H9 (cell line): Measurements from ENCODE around the gene SSBP3. TPM values are rescaled to one million over a fixed set of nuclear protein-coding genes. Genes with fewer than 3 reads are reported as not detected.

ENCODE experiments used
- DNase-seq: peaks from one replicate; pipeline ENCODE4 v3.0.0-alpha.2; 2017
- H2AFZ ChIP-seq: one replicate; pipeline ENCODE4 v1.6.1; 2013; ENCODE audit warnings: mild to moderate bottlenecking, low read length, control low read depth, moderate library complexity
- H2AK5ac ChIP-seq: 2 replicates; pipeline ENCODE4 v1.6.1; 2013; ENCODE audit warnings: low read length, control low read depth, mixed read lengths; ENCODE audit not compliant: insufficient read length
- H2BK120ac ChIP-seq: one replicate; pipeline ENCODE4 v1.6.1; 2013; ENCODE audit warnings: low read depth, mild to moderate bottlenecking, low read length, control low read depth, inconsistent platforms; ENCODE audit not compliant: poor library complexity, severe bottlenecking
- H2BK12ac ChIP-seq: 2 replicates; pipeline ENCODE4 v1.6.1; 2013; ENCODE audit warnings: low read length, control low read depth, mixed read lengths, low read depth; ENCODE audit not compliant: insufficient read length
- H2BK15ac ChIP-seq: 2 replicates; pipeline ENCODE4 v1.6.1; 2013; ENCODE audit warnings: low read depth, low read length, control low read depth
- H2BK20ac ChIP-seq: one replicate; pipeline ENCODE4 v1.6.1; 2013; ENCODE audit warnings: low read depth, mild to moderate bottlenecking, low read length, control low read depth, inconsistent platforms; ENCODE audit not compliant: poor library complexity, severe bottlenecking
- H2BK5ac ChIP-seq: 2 replicates; pipeline ENCODE4 v1.6.1; 2013; ENCODE audit warnings: low read length, control low read depth, mixed read lengths; ENCODE audit not compliant: insufficient read length
- H3K14ac ChIP-seq: 2 replicates; pipeline ENCODE4 v1.6.1; 2013; ENCODE audit warnings: low read length, control low read depth; ENCODE audit not compliant: insufficient read depth
- H3K18ac ChIP-seq: 2 replicates; pipeline ENCODE4 v1.6.1; 2013; ENCODE audit warnings: low read depth, mild to moderate bottlenecking, mixed read lengths, low read length, control low read depth; ENCODE audit not compliant: insufficient read length
- H3K23ac ChIP-seq: 2 replicates; pipeline ENCODE4 v1.6.1; 2013; ENCODE audit warnings: low read length, control low read depth, mixed read lengths, low read depth; ENCODE audit not compliant: insufficient read length
- H3K23me2 ChIP-seq: 2 replicates; pipeline ENCODE4 v1.6.1; 2013; ENCODE audit warnings: low read depth, mild to moderate bottlenecking, mixed read lengths, low read length, control low read depth; ENCODE audit not compliant: insufficient read length, poor library complexity, severe bottlenecking
- H3K27ac ChIP-seq: 2 replicates; pipeline ENCODE4 v1.5.1; 2013; ENCODE audit warnings: low read length, control low read depth, mixed read lengths, low read depth; ENCODE audit not compliant: insufficient read length
- H3K27me3 ChIP-seq: 2 replicates; pipeline ENCODE4 v1.6.1; 2013; ENCODE audit warnings: low read length, control low read depth, inconsistent platforms; ENCODE audit not compliant: insufficient read depth
- H3K4ac ChIP-seq: 2 replicates; pipeline ENCODE4 v1.6.1; 2013; ENCODE audit warnings: low read depth, mild to moderate bottlenecking, control low read depth, inconsistent platforms, low read length, moderate library complexity
- H3K4me1 ChIP-seq: 2 replicates; pipeline ENCODE4 v1.6.1; 2013; ENCODE audit warnings: low read length, control low read depth, inconsistent platforms; ENCODE audit not compliant: insufficient read depth
- H3K4me2 ChIP-seq: 2 replicates; pipeline ENCODE4 v1.6.1; 2013; ENCODE audit warnings: low read length, control low read depth, mixed read lengths; ENCODE audit not compliant: insufficient read length, insufficient read depth
- H3K56ac ChIP-seq: 2 replicates; pipeline ENCODE4 v1.6.1; 2013; ENCODE audit warnings: low read depth, mild to moderate bottlenecking, mixed read lengths, low read length, control low read depth; ENCODE audit not compliant: insufficient read length
- H3K79me1 ChIP-seq: 2 replicates; pipeline ENCODE4 v1.6.1; 2013; ENCODE audit warnings: low read depth, mild to moderate bottlenecking, moderate library complexity, low read length, control low read depth, inconsistent platforms; ENCODE audit not compliant: insufficient read depth, poor library complexity, severe bottlenecking
- H3K79me2 ChIP-seq: 2 replicates; pipeline ENCODE4 v1.6.1; 2013; ENCODE audit warnings: low read length, control low read depth, inconsistent platforms; ENCODE audit not compliant: insufficient read depth
- H3K9ac ChIP-seq: 2 replicates; pipeline ENCODE4 v1.6.1; 2013; ENCODE audit warnings: low read length, control low read depth, mixed read lengths; ENCODE audit not compliant: insufficient read length; ENCODE audit errors: extremely low read depth
- H3K9me3 ChIP-seq: one replicate; pipeline ENCODE4 v1.6.1; 2013; ENCODE audit warnings: low read depth, low read length, inconsistent platforms; ENCODE audit not compliant: control insufficient read depth
- H3T11ph ChIP-seq: one replicate; pipeline ENCODE4 v1.6.1; 2013; ENCODE audit warnings: mild to moderate bottlenecking, low read length, control low read depth, inconsistent platforms
- H4K20me1 ChIP-seq: one replicate; pipeline ENCODE4 v1.6.1; 2013; ENCODE audit not compliant: control insufficient read depth, insufficient read length, insufficient read depth
- H4K5ac ChIP-seq: 2 replicates; pipeline ENCODE4 v1.6.1; 2013; ENCODE audit warnings: low read depth, mild to moderate bottlenecking, mixed read lengths, low read length, control low read depth; ENCODE audit not compliant: insufficient read length
- H4K8ac ChIP-seq: replicated peaks from 2 replicates; pipeline ENCODE4 v1.6.1; 2013; ENCODE audit warnings: low read length, control low read depth, mixed read lengths, low read depth; ENCODE audit not compliant: insufficient read length
- H4K91ac ChIP-seq: 2 replicates; pipeline ENCODE4 v1.6.1; 2013; ENCODE audit warnings: low read depth, mild to moderate bottlenecking, moderate library complexity, mixed read lengths, low read length, control low read depth; ENCODE audit not compliant: insufficient read length
- H3K27ac Mint-ChIP-seq, 3 experiments: 2 replicates in 2 of 3; 3 replicates in 1 of 3; pipeline ENCODE4 v1.8.0; 2020 to 2021; ENCODE audit warnings: mixed read lengths in 3 of 3, mild to moderate bottlenecking in 1 of 3, moderate library complexity in 1 of 3
- H3K27me3 Mint-ChIP-seq: 2 replicates; pipeline ENCODE4 v1.8.0; 2021; ENCODE audit warnings: low read depth, mild to moderate bottlenecking, moderate library complexity, mixed read lengths
- H3K36me3 Mint-ChIP-seq, 3 experiments: 2 replicates in 2 of 3; 3 replicates in 1 of 3; pipeline ENCODE4 v1.8.0; 2020 to 2021; ENCODE audit warnings: low read depth in 3 of 3, mixed read lengths in 3 of 3; ENCODE audit not compliant: insufficient read depth in 1 of 3
- H3K4me1 Mint-ChIP-seq, 2 experiments: 2 replicates each; pipeline ENCODE4 v1.8.0; 2020; ENCODE audit warnings: mixed read lengths in 2 of 2
- H3K4me3 Mint-ChIP-seq, 2 experiments: 2 replicates in 1 of 2; 3 replicates in 1 of 2; pipeline ENCODE4 v1.8.0; 2020 to 2021; ENCODE audit warnings: mild to moderate bottlenecking in 2 of 2, mixed read lengths in 2 of 2, moderate library complexity in 1 of 2
- H3K9me3 Mint-ChIP-seq, 2 experiments: 2 replicates in 1 of 2; 3 replicates in 1 of 2; pipeline ENCODE4 v1.8.0; 2020; ENCODE audit warnings: mild to moderate bottlenecking in 2 of 2, mixed read lengths in 2 of 2, moderate library complexity in 1 of 2
- WGBS: extraction: QIAGEN DNeasy Blood & Tissue Kit; methylation state at CpG from one replicate; pipeline ENCODE4 v1.1.7; 2013; ENCODE audit warnings: missing lambda C conversion rate, low lambda C conversion rate, mixed read lengths; ENCODE audit not compliant: insufficient read length; ENCODE audit errors: extremely low coverage; 5-methylcytosine and 5-hydroxymethylcytosine counted together
- total RNA-seq: library from RNA; stranded (reverse); gene quantifications from 2 replicates; pipeline ENCODE4 v1.2.1, GENCODE V29; 2021
- TF ChIP-seq, protein P1 (sequence below): fragments of 200-600 bp; sonication (generic); conservative IDR thresholded peaks from 3 replicates; pipeline ENCODE4 v1.8.0; 2021; ENCODE audit warnings: antibody characterized with exemption, mild to moderate bottlenecking

SSBP3 gene
- total RNA-seq, 1 experiment from 2014 or later, result 126 TPM

DNA sequence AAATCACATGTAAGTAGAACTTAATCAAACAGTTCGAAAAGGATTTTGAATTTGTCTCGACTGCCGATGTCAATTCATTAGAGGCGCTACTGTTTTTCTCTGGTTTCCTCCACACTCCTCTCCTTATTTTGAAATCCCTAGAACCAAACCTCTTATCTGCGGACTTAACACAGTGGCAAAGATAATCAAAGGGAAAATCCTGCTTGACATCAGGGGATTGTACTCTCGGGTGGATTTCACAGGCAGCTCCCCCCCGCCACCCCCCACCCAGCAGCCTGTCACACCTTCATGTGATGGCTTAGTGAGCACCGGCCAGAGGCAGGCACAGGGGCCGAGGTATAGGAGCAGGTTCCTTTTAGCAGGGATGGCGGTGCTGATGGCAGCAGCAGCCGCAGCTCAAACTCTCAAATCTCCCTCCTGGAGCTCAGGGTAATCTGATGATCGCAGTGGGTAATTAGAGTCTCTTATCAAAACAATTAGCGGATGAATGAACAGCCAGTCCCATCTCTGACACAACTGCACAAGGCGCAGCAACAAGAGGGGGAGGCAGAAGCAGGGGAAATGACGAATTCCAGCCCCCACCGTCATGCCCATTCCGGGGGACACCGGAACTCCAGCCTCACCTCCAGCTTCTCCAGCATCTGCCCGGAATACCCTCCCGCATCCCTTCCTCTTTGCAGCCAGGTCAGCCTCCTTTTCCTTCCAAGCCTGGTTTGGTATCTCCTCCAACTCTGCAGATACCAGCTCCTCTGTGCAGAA is 80.3 kb downstream of the SSBP3 start:
- Histone ChIP-seq H3K27me3 (no peaks in the 10 kb centered on the region), H4K20me1 (no peaks in the 10 kb centered on the region)
- no peak overlapping the region; a peak in 1 of 5 replicates for H3K4me3 Mint-ChIP-seq

More for the DNA sequence above, 80.3 kb downstream of the SSBP3 start:
- peaks cover 13% of the 10 kb centered on the region for H3K79me1 ChIP-seq
- H3K4me1 ChIP-seq, result peaks cover 26% of the 10 kb centered on the region
- no peak overlapping the region for H3K56ac ChIP-seq
- H2BK120ac ChIP-seq, result no peak overlapping the region
- no peak overlapping the region for H2AK5ac ChIP-seq
- H3T11ph ChIP-seq, result no peak overlapping the region
- H3K14ac ChIP-seq, result no peak overlapping the region
- peaks cover 13% of the 10 kb centered on the region; the same call in 1 of the 2 replicates for H3K79me2 ChIP-seq
- no peak overlapping the region for H2AFZ ChIP-seq
- no peak overlapping the region for H4K8ac ChIP-seq
- no CpG with 5 or more reads among the region's 20 CpGs for WGBS
- H2BK15ac ChIP-seq, result no peak overlapping the region
- no peak overlapping the region for H2BK20ac ChIP-seq
- H2BK5ac ChIP-seq, result no peak overlapping the region
- DNase-seq, result no peak
- H3K23ac ChIP-seq, result no peak overlapping the region
- H3K9me3 ChIP-seq, result no peaks in the 10 kb centered on the region
- no peak overlapping the region for H2BK12ac ChIP-seq
- Mint-ChIP-seq H3K4me1 (peaks cover 95 to 97% of the 10 kb centered on the region in 2 experiments), H3K36me3 (no peaks in the 10 kb centered on the region; a peak in 3 of 7 replicates), H3K27ac (peak overlapping the region; percentile 24 to 91 (median 32); a peak in 4 of 7 replicates), H3K27me3 (no peaks in the 10 kb centered on the region), H3K9me3 (no peaks in the 10 kb centered on the region)
- no peak overlapping the region for H4K91ac ChIP-seq
- TF ChIP-seq, protein P1, sequence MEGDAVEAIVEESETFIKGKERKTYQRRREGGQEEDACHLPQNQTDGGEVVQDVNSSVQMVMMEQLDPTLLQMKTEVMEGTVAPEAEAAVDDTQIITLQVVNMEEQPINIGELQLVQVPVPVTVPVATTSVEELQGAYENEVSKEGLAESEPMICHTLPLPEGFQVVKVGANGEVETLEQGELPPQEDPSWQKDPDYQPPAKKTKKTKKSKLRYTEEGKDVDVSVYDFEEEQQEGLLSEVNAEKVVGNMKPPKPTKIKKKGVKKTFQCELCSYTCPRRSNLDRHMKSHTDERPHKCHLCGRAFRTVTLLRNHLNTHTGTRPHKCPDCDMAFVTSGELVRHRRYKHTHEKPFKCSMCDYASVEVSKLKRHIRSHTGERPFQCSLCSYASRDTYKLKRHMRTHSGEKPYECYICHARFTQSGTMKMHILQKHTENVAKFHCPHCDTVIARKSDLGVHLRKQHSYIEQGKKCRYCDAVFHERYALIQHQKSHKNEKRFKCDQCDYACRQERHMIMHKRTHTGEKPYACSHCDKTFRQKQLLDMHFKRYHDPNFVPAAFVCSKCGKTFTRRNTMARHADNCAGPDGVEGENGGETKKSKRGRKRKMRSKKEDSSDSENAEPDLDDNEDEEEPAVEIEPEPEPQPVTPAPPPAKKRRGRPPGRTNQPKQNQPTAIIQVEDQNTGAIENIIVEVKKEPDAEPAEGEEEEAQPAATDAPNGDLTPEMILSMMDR, result no peak
- no peak overlapping the region for H3K27ac ChIP-seq
- no peak overlapping the region for H4K5ac ChIP-seq
- H3K9ac ChIP-seq, result no peak overlapping the region
- no peak overlapping the region for H3K4ac ChIP-seq
- no peak overlapping the region for H3K18ac ChIP-seq
- H3K23me2 ChIP-seq, result no peaks in the 10 kb centered on the region
- no peak overlapping the region for H3K4me2 ChIP-seq
